Endothelial cell of umbilical vein (primary cell): ENCODE measurements around the gene UBTD1. TPM values are rescaled to one million over a fixed set of nuclear protein-coding genes. Genes with fewer than 3 reads are reported as not detected.

Source experiments
- BruUV-seq: library from RNA; stranded (reverse); fragments of 400-500 nt; replicated peaks from 2 replicates; lab custom pipeline; 2021; lab: Mats Ljungman, UMichigan
- CTCF ChIA-PET: fragments of 300-600, 350-600 bp; sonication (Branson Sonifier 250); formaldehyde crosslinking; loops from one replicate; lab custom pipeline; 2021; ENCODE audit warnings: antibody characterized with exemption, inconsistent platforms; lab: Charles Lee
- POLR2A ChIA-PET: fragments of 300-600, 350-600 bp; sonication (Branson Sonifier 250); formaldehyde crosslinking; loops from one replicate; lab custom pipeline; 2021; ENCODE audit warnings: antibody characterized with exemption, inconsistent platforms; lab: Charles Lee
- DNase-seq: peaks from one replicate; pipeline ENCODE4 v3.0.0-alpha.2; 2011; ENCODE audit warnings: low read depth, low spot score
- FAIRE-seq: peaks from 2 replicates; lab custom pipeline; 2011; peaks lifted over from hg19 to GRCh38; lab: Jason Lieb, UNC
- H2AFZ ChIP-seq: 2 replicates; pipeline ENCODE4 v1.6.0; 2012; ENCODE audit warnings: low read depth, low read length, control low read depth, inconsistent platforms
- H3K27ac ChIP-seq: 2 replicates; pipeline ENCODE4 v1.5.1; 2011; ENCODE audit warnings: low read depth, mild to moderate bottlenecking, control low read depth, low read length, moderate library complexity; ENCODE audit not compliant: insufficient read depth
- H3K27me3 ChIP-seq, 2 experiments: 2 replicates each; pipeline versions ENCODE4 v1.6.0 to v1.6.1; 2011; ENCODE audit warnings: low read length in 2 of 2, mixed read lengths in 1 of 2; ENCODE audit not compliant: control insufficient read depth in 2 of 2, insufficient read depth in 2 of 2
- H3K36me3 ChIP-seq, 2 experiments: 2 replicates in 1 of 2; 3 replicates in 1 of 2; pipeline ENCODE4 v1.5.1; 2011; ENCODE audit warnings: low read length in 2 of 2, mild to moderate bottlenecking in 1 of 2, moderate library complexity in 1 of 2; ENCODE audit not compliant: control insufficient read depth in 2 of 2, insufficient read depth in 2 of 2; ENCODE audit errors: extremely low read depth in 1 of 2
- H3K4me1 ChIP-seq: 3 replicates; pipeline ENCODE4 v1.5.1; 2011; ENCODE audit warnings: mild to moderate bottlenecking, low read length; ENCODE audit not compliant: control insufficient read depth, insufficient read depth; ENCODE audit errors: extremely low read depth
- H3K4me2 ChIP-seq: 2 replicates; pipeline ENCODE4 v1.6.1; 2011; ENCODE audit warnings: low read length, control low read depth, mixed read lengths; ENCODE audit not compliant: insufficient read depth
- H3K4me3 ChIP-seq, 3 experiments: fragments of 200-600 bp in 1 of 3; sonication (generic), shearing (Covaris generic) in 1 of 3; replicated peaks in 1 of 3; 2 replicates each; pipeline ENCODE4 v1.5.1; 2011 to 2016; ENCODE audit warnings: control low read depth in 3 of 3, low read length in 3 of 3, mild to moderate bottlenecking in 2 of 3, inconsistent platforms in 1 of 3, low read depth in 1 of 3, moderate library complexity in 1 of 3; ENCODE audit not compliant: insufficient read depth in 1 of 3
- H3K79me2 ChIP-seq: 2 replicates; pipeline ENCODE4 v1.6.0; 2012; ENCODE audit warnings: low read length, inconsistent platforms; ENCODE audit not compliant: control insufficient read depth, insufficient read depth
- H3K9ac ChIP-seq: replicated peaks from 2 replicates; pipeline ENCODE3; 2011; ENCODE audit warnings: low read length, control low read depth; ENCODE audit not compliant: insufficient read depth; ENCODE audit errors: extremely low read depth
- H3K9me1 ChIP-seq: replicated peaks from 3 replicates; pipeline ENCODE4 v1.6.0; 2011; ENCODE audit warnings: mild to moderate bottlenecking, low read length; ENCODE audit not compliant: control insufficient read depth, insufficient read depth; ENCODE audit errors: extremely low read depth
- H3K9me3 ChIP-seq: replicated peaks from 2 replicates; pipeline ENCODE4 v1.5.1; 2012; ENCODE audit warnings: low read length, inconsistent platforms; ENCODE audit not compliant: control insufficient read depth, insufficient read depth
- H4K20me1 ChIP-seq: replicated peaks from 2 replicates; pipeline ENCODE3; 2011; ENCODE audit warnings: mild to moderate bottlenecking, low read length; ENCODE audit not compliant: control insufficient read depth, insufficient read depth; ENCODE audit errors: extremely low read depth
- EZH2 ChIP-seq: IDR thresholded peaks from 2 replicates; pipeline ENCODE4 v1.6.1; 2012; ENCODE audit warnings: borderline replicate concordance, low read depth, mild to moderate bottlenecking, moderate library complexity, low read length, inconsistent platforms; ENCODE audit not compliant: severe bottlenecking
- FOS ChIP-seq: IDR thresholded peaks from 2 replicates; pipeline ENCODE4 v1.6.1; 2011; ENCODE audit warnings: mild to moderate bottlenecking, low read length, moderate library complexity, borderline replicate concordance; ENCODE audit not compliant: insufficient read depth
- GATA2 ChIP-seq: IDR thresholded peaks from 2 replicates; pipeline ENCODE4 v1.7.0; 2011; ENCODE audit warnings: low read depth, mild to moderate bottlenecking, moderate library complexity, mixed read lengths, low read length; ENCODE audit not compliant: insufficient read length, insufficient read depth
- JUN ChIP-seq: IDR thresholded peaks from 2 replicates; pipeline ENCODE4 v1.6.1; 2011; ENCODE audit warnings: borderline replicate concordance, low read depth; ENCODE audit not compliant: insufficient read length, insufficient read depth
- MYC ChIP-seq: IDR thresholded peaks from one replicate; pipeline ENCODE4 v1.6.1; 2011; ENCODE audit warnings: mild to moderate bottlenecking, low read depth, low read length
- POLR2A ChIP-seq: IDR thresholded peaks from 2 replicates; pipeline ENCODE4 v1.6.1; 2012; ENCODE audit warnings: low read depth, mild to moderate bottlenecking, control low read depth, low read length
- POLR2AphosphoS5 ChIP-seq: IDR thresholded peaks from 2 replicates; pipeline ENCODE4 v1.6.1; 2012; ENCODE audit warnings: low read depth, mild to moderate bottlenecking, control low read depth, low read length, moderate library complexity; ENCODE audit not compliant: insufficient read depth
- dilution Hi-C: fragments of 300-500 bp; cut with MboI; formaldehyde crosslinking; loops from one replicate; pipeline ENCODE4 v1.15.0; 2019; ENCODE audit warnings: low sequenced_read_pairs; ENCODE audit not compliant: extremely low pct_ligation_motif_present
- intact Hi-C: fragments of 100-400 bp; cut with micrococcal nuclease; formaldehyde crosslinking; loops from one replicate; pipeline ENCODE4 v1.10.0; 2022
- polyA plus RNA-seq, 4 experiments: library from polyadenylated mRNA; depleted of rRNA in 3 of 4; stranded (reverse) in 3 of 4; unstranded in 1 of 4; fragments of >200 nt; gene quantifications; 2 replicates each; pipeline versions ENCODE4 v1.2.1 to v1.2.3, GENCODE V29; 2011 to 2012; ENCODE audit warnings: missing spikeins in 1 of 4
- total RNA-seq: library from RNA; stranded (reverse); gene quantifications from 2 replicates; pipeline ENCODE4 v1.2.3, GENCODE V29; 2021
- TF ChIP-seq, protein P1 (sequence below): IDR thresholded peaks from 2 replicates; pipeline ENCODE4 v1.6.1; 2011; ENCODE audit not compliant: insufficient read depth, insufficient read length
- TF ChIP-seq, protein P2 (sequence below), 2 donors: IDR thresholded peaks; 1 replicate in 1 of 2; 2 replicates in 1 of 2; pipeline ENCODE4 v1.5.1; 2011; ENCODE audit warnings: low read length in 2 of 2, mild to moderate bottlenecking in 2 of 2, moderate library complexity in 2 of 2, control low read depth in 1 of 2, inconsistent platforms in 1 of 2, low read depth in 1 of 2; ENCODE audit not compliant: insufficient read depth in 1 of 2; ENCODE audit errors: extremely low read depth in 1 of 2

Gene UBTD1
- total and polyA plus RNA-seq, 2 donors (not counting 3 experiments of a cell fraction or from before 2014, with no cell fraction given): 42.6 to 63.7 TPM

DNA sequence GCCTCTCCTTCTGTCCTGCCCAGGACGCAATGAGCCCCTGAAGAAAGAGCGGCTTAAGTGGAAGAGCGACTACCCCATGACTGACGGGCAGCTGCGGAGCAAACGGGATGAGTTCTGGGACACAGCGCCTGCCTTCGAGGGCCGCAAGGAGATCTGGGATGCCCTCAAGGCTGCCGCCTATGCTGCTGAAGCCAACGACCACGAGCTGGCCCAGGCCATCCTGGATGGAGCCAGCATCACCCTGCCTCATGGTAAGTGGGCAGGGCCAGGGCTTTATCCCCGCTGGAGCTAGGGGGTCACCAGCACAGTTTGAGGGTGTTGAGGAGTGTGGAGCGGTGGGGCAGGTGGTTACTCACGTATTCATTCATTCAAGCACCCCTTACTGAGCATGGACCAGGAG is 69.2 kb downstream of the UBTD1 start:
- Histone ChIP-seq H3K4me3 (no peak overlapping the region), H4K20me1 (no peaks in the 10 kb centered on the region), H3K27me3 (no peaks in the 10 kb centered on the region), H3K4me2 (no peak overlapping the region), H3K36me3 (peaks cover 3 to 37% of the 10 kb centered on the region in 2 experiments), H3K9ac (no peak overlapping the region), H3K9me3 (no peaks in the 10 kb centered on the region), H3K79me2 (no peaks in the 10 kb centered on the region), H3K9me1 (no peaks in the 10 kb centered on the region), H3K4me1 (no peaks in the 10 kb centered on the region), H2AFZ (no peak overlapping the region), H3K27ac (no peak overlapping the region)
- ChIA-PET POLR2A (interaction anchor here (0.7 kb wide), 1 partner anchor 71 kb away, joined by 4 read pairs; no protein-coding TSS in a partner anchor), CTCF (interaction anchor here (1.2 to 1.9 kb wide), 3 partner anchors 34 to 45 kb away, joined by 4 to 12 read pairs (median 6); no protein-coding TSS in a partner anchor)
- dilution Hi-C loops: no loop called here
- FAIRE-seq (no peak), DNase-seq (no peak)
- BruUV-seq: no TSS peak
- intact Hi-C loops: no loop called here
- TF ChIP-seq MYC: no peak
- no peak for TF ChIP-seq POLR2A
- no peak for TF ChIP-seq POLR2AphosphoS5
- no peak for TF ChIP-seq EZH2
- no peak for TF ChIP-seq GATA2
- TF ChIP-seq FOS: no peak
- TF ChIP-seq, protein P1, sequence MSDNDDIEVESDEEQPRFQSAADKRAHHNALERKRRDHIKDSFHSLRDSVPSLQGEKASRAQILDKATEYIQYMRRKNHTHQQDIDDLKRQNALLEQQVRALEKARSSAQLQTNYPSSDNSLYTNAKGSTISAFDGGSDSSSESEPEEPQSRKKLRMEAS: no peak
- TF ChIP-seq, protein P2, sequence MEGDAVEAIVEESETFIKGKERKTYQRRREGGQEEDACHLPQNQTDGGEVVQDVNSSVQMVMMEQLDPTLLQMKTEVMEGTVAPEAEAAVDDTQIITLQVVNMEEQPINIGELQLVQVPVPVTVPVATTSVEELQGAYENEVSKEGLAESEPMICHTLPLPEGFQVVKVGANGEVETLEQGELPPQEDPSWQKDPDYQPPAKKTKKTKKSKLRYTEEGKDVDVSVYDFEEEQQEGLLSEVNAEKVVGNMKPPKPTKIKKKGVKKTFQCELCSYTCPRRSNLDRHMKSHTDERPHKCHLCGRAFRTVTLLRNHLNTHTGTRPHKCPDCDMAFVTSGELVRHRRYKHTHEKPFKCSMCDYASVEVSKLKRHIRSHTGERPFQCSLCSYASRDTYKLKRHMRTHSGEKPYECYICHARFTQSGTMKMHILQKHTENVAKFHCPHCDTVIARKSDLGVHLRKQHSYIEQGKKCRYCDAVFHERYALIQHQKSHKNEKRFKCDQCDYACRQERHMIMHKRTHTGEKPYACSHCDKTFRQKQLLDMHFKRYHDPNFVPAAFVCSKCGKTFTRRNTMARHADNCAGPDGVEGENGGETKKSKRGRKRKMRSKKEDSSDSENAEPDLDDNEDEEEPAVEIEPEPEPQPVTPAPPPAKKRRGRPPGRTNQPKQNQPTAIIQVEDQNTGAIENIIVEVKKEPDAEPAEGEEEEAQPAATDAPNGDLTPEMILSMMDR (IDR thresholded peaks at IDR 0.05; ENCODE audit: extremely low read depth in 1 of 2, insufficient read depth in 1 of 2, low read depth in 1 of 2, low read length in 2 of 2): no peak
- no peak for TF ChIP-seq JUN
